HL-60 (cell line): Measurements from ENCODE around the gene FYB2.

Experiments used
- DNase-seq, 2 experiments: peaks; one replicate each; pipeline ENCODE4 v3.0.0-alpha.2; 2010 to 2020; ENCODE audit warnings: low read depth in 1 of 2, low spot score in 1 of 2
- H3K27ac ChIP-seq: fragments of 250-450 bp; sonication (Bioruptor Pico); replicated peaks from 2 replicates; pipeline ENCODE4 v1.5.1; 2020; ENCODE audit warnings: mild to moderate bottlenecking, moderate library complexity
- H3K27me3 ChIP-seq: fragments of 250-450 bp; sonication (Bioruptor Pico); 2 replicates; pipeline ENCODE4 v1.5.1; 2021; ENCODE audit warnings: mild to moderate bottlenecking, moderate library complexity; ENCODE audit not compliant: insufficient read depth, poor library complexity, severe bottlenecking
- H3K4me3 ChIP-seq: replicated peaks from 2 replicates; pipeline ENCODE4 v1.5.1; 2011; ENCODE audit warnings: mild to moderate bottlenecking, control low read depth, low read length; ENCODE audit not compliant: insufficient read depth
- CTCF ChIP-seq: IDR thresholded peaks from one replicate; pipeline ENCODE4 v1.5.1; 2011; ENCODE audit warnings: low read length, control low read depth, inconsistent platforms; ENCODE audit not compliant: insufficient read depth
- GABPA ChIP-seq: IDR thresholded peaks from 2 replicates; pipeline ENCODE4 v1.6.1; 2012; ENCODE audit warnings: low read depth
- POLR2AphosphoS5 ChIP-seq: IDR thresholded peaks from 2 replicates; pipeline ENCODE4 v1.6.1; 2012; ENCODE audit warnings: low read depth
- REST ChIP-seq: IDR thresholded peaks from 2 replicates; pipeline ENCODE4 v1.6.1; 2012; ENCODE audit warnings: low read depth; ENCODE audit not compliant: insufficient replicate concordance
- SPI1 ChIP-seq: IDR thresholded peaks from 2 replicates; pipeline ENCODE4 v1.6.1; 2012; ENCODE audit warnings: low read depth, mild to moderate bottlenecking, borderline replicate concordance

The FYB2 gene

GRCh38 chr1:56671085-56671484, 148.1 kb downstream of the FYB2 start:
- TF ChIP-seq REST = no peak
- no peak overlapping the region for H3K4me3 ChIP-seq
- no peak for DNase-seq
- H3K27me3 ChIP-seq = no peaks in the 10 kb centered on the region
- H3K27ac ChIP-seq = no peak overlapping the region

- TF ChIP-seq SPI1 (no peak), REST (no peak), GABPA (no peak), CTCF (no peak), POLR2AphosphoS5 (no peak)
- Histone ChIP-seq H3K4me3 (no peak overlapping the region), H3K27me3 (no peaks in the 10 kb centered on the region), H3K27ac (no peak overlapping the region)
- DNase-seq = no peak
Measured at GRCh38 chr1:56670350-56670749, 148.9 kb downstream of the FYB2 start.
